Aorta (tissue), 5 donors: ENCODE results near the gene SEMA6A. TPM values are rescaled to one million over a fixed set of nuclear protein-coding genes. Genes with fewer than 3 reads are reported as not detected.

Experiments used
- ATAC-seq: fragments of 200-7000 bp; cut with Tn5 transposase; one replicate; pipeline ENCODE4 v1.9.1; 2022; ENCODE audit warnings: moderate library complexity; ENCODE audit not compliant: low FRiP score
- DNase-seq, 2 donors: peaks; one replicate each; pipeline ENCODE4 v3.0.0-alpha.2; 2020
- H3K27ac ChIP-seq, 2 donors: one replicate each; pipeline ENCODE4 v1.5.1; 2013; ENCODE audit warnings: low read length in 2 of 2, mild to moderate bottlenecking in 2 of 2, moderate library complexity in 2 of 2, control low read depth in 1 of 2, inconsistent platforms in 1 of 2, low read depth in 1 of 2
- H3K27me3 ChIP-seq, 2 donors: one replicate each; pipeline ENCODE4 v1.6.1; 2013; ENCODE audit warnings: control low read depth in 1 of 2, low read length in 1 of 2, mild to moderate bottlenecking in 1 of 2, moderate library complexity in 1 of 2; ENCODE audit not compliant: insufficient read depth in 2 of 2, control insufficient read depth in 1 of 2
- H3K36me3 ChIP-seq, 2 donors: one replicate each; pipeline ENCODE4 v1.6.1; 2013; ENCODE audit warnings: control low read depth in 1 of 2, low read length in 1 of 2, mild to moderate bottlenecking in 1 of 2; ENCODE audit not compliant: insufficient read depth in 2 of 2, control insufficient read depth in 1 of 2
- H3K4me1 ChIP-seq, 2 donors: one replicate each; pipeline ENCODE4 v1.6.1; 2013; ENCODE audit warnings: low read length in 2 of 2, control low read depth in 1 of 2, mild to moderate bottlenecking in 1 of 2, moderate library complexity in 1 of 2; ENCODE audit not compliant: insufficient read depth in 2 of 2, control insufficient read depth in 1 of 2
- H3K4me3 ChIP-seq, 2 donors: one replicate each; pipeline ENCODE4 v1.5.1; 2013; ENCODE audit warnings: low read length in 2 of 2, control low read depth in 1 of 2, mild to moderate bottlenecking in 1 of 2
- H3K9me3 ChIP-seq: one replicate; pipeline ENCODE4 v1.6.1; 2013; ENCODE audit warnings: mild to moderate bottlenecking, low read length; ENCODE audit not compliant: control insufficient read depth
- WGBS, 2 donors: extraction: QIAGEN DNeasy Blood & Tissue Kit; methylation state at CpG; one replicate each; pipeline ENCODE4 v1.1.7; 2013; 5-methylcytosine and 5-hydroxymethylcytosine counted together
- intact Hi-C, 2 donors: fragments of 100-400 bp; cut with DNase I; formaldehyde crosslinking; loops; one replicate each; pipeline versions ENCODE4 v1.14.2 to v1.15.0; 2022
- polyA plus RNA-seq, 2 donors: library from polyadenylated mRNA; stranded (reverse); fragments of 200-250 nt; gene quantifications; one replicate each; pipeline ENCODE4 v1.2.3, GENCODE V29; 2013
- total RNA-seq, 2 donors: library from RNA; stranded (reverse); fragmentation: NEBNext Ultra II Directional; extraction: Animal tissue kit (Norgen Biotek cat#: 25700); gene quantifications; one replicate each; pipeline ENCODE4 v1.2.1, GENCODE V29; 2021
- donor health status: healthy with polysubstance abuse.
- donor health status: Bipolar disorder and iron deficiency.
- donor health status: DM: no; HTN: no; CAD: no.
- donor health status: DM: no; HTN: no; CAD: no.
- donor health status: DM: yes; HTN: yes; CAD: no.

SEMA6A gene
- total and polyA plus RNA-seq, 4 donors: 0.10 to 28.5 (median 13.0) TPM

DNA sequence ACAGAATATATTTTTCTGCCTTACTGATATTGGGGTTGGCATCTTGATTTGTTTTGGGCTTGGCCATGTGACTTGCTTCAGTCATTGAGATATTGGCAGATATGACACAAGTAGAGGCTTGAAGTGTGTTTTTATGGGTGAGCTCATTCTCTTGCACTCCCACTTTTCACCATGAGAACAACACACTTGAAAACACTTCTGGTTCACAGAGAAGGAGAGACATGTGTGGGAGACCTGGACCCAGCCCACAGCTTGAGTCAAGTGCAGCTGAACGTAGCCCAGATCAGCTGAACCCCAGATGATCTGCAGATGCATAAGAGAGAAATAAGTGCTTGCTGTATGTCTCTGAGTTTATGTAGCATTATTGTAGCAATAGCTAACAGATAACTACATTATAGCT is 155.4 kb downstream of the SEMA6A start:
- Histone ChIP-seq H3K36me3 (no peaks in the 10 kb centered on the region), H3K27ac (no peak overlapping the region), H3K4me3 (no peak overlapping the region), H3K4me1 (no peaks in the 10 kb centered on the region), H3K27me3 (no peaks in the 10 kb centered on the region), H3K9me3 (no peaks in the 10 kb centered on the region)
- DNase-seq: no peak
- WGBS, 2 donors: 63 to 75% methylated on average over 1 of the region's 1 CpG
- no peak for ATAC-seq
- intact Hi-C loops: no loop called here

DNA sequence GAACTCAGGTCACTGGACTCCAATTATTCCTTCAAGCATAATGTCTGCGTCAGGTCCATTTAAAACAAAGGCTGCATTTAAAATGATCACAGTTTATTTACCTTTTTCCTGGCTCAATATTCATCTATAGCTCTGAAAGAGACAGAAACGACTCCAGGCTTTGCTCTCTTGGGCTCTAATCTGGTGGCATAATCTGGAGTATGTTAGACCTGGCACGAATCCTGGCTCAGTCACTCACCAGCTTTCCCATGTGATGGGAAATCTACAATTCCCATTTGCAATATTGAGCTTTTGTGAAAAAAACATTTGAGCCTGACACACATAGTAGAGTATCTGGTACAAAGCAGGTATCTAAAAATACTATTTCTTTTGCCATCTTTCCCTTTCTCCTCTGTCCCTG is 155.8 kb downstream of the SEMA6A start:
- intact Hi-C loops: no loop called here
- WGBS, 2 donors: 45 to 55% methylated on average over 3 of the region's 3 CpGs
- Histone ChIP-seq H3K4me3 (no peak overlapping the region), H3K27me3 (peaks cover 0 to 1% of the 10 kb centered on the region in 2 donors), H3K4me1 (no peaks in the 10 kb centered on the region), H3K9me3 (no peaks in the 10 kb centered on the region), H3K36me3 (no peaks in the 10 kb centered on the region), H3K27ac (no peak overlapping the region)
- no peak for ATAC-seq
- no peak for DNase-seq

DNA sequence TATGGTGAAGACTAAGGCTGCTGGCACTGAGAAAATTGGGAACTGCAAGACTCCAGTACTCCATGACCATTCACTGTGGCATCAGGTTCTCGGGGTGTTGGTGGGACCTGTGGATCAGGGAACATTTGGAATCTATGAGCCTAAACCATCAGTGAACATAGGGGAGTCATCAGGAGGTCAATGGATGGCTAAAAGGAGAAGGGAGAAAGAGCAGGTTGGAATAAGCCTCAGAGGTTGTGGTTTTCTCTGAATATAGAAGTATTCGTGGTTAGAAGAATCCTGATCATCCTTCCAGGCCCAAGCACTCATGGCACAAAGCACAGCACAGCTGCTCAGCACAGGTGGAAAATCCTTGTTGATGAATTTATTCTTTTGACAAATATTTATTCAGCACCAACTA is 156.6 kb downstream of the SEMA6A start:
- Histone ChIP-seq H3K4me1 (no peaks in the 10 kb centered on the region), H3K36me3 (no peaks in the 10 kb centered on the region), H3K27me3 (peaks cover 0 to 1% of the 10 kb centered on the region in 2 donors), H3K9me3 (no peaks in the 10 kb centered on the region), H3K4me3 (no peak overlapping the region), H3K27ac (no peak overlapping the region)
- intact Hi-C loops: no loop called here
- ATAC-seq (no peak), DNase-seq (no peak)
- 95 to 98% methylated on average over 2 of the region's 2 CpGs for WGBS, 2 donors

DNA sequence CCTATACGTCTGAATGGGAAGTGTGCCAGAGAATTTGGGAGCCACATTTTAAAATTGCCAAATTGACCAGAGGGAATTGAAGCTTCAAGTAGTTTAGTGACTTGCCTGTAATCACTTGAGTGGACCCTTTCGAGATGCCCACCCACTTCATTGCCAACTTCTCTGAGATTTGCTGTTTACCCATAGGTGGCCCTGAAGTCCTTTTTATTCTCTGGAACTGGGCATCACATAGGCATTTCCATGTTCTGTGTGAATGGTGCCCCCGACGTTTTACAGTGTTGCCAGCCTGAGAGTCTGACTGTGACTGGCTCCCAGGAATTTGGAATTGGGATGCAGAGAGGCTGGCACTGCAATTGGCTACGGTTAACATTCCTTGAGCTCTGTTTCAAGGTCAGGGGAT is 158.6 kb downstream of the SEMA6A start:
- H3K27me3 ChIP-seq: peaks cover 0 to 1% of the 10 kb centered on the region in 2 donors
- WGBS, 2 donors: 54 to 56% methylated on average over 5 of the region's 5 CpGs
- H3K4me3 ChIP-seq: no peak overlapping the region
- H3K36me3 ChIP-seq: no peaks in the 10 kb centered on the region
- intact Hi-C loops: no loop called here
- H3K9me3 ChIP-seq: no peaks in the 10 kb centered on the region
- DNase-seq (no peak), ATAC-seq (no peak)
- no peaks in the 10 kb centered on the region for H3K4me1 ChIP-seq
- H3K27ac ChIP-seq: no peak overlapping the region

GRCh38 chr5:116415182-116415581 is 159.4 kb downstream of the SEMA6A start:
- Histone ChIP-seq H3K27me3 (peaks cover 0 to 1% of the 10 kb centered on the region in 2 donors), H3K9me3 (no peaks in the 10 kb centered on the region), H3K4me3 (no peak overlapping the region), H3K4me1 (no peaks in the 10 kb centered on the region), H3K27ac (no peak overlapping the region), H3K36me3 (no peaks in the 10 kb centered on the region)
- intact Hi-C loops: no loop called here
- no peak for ATAC-seq
- no peak for DNase-seq
- 4 to 16% methylated on average over 1 of the region's 1 CpG for WGBS, 2 donors

GRCh38 chr5:116411101-116411571 is 163.5 kb downstream of the SEMA6A start:
- no peaks in the 10 kb centered on the region for H3K9me3 ChIP-seq
- peak; percentile 20 for ATAC-seq
- no peak overlapping the region for H3K4me3 ChIP-seq
- no peaks in the 10 kb centered on the region for H3K36me3 ChIP-seq
- H3K27ac ChIP-seq: no peak overlapping the region
- intact Hi-C loops: no loop called here
- no peak for DNase-seq
- peaks cover 0 to 1% of the 10 kb centered on the region in 2 donors for H3K27me3 ChIP-seq
- 18% methylated on average over 5 of the region's 5 CpGs for WGBS, 2 donors
- no peaks in the 10 kb centered on the region for H3K4me1 ChIP-seq

DNA sequence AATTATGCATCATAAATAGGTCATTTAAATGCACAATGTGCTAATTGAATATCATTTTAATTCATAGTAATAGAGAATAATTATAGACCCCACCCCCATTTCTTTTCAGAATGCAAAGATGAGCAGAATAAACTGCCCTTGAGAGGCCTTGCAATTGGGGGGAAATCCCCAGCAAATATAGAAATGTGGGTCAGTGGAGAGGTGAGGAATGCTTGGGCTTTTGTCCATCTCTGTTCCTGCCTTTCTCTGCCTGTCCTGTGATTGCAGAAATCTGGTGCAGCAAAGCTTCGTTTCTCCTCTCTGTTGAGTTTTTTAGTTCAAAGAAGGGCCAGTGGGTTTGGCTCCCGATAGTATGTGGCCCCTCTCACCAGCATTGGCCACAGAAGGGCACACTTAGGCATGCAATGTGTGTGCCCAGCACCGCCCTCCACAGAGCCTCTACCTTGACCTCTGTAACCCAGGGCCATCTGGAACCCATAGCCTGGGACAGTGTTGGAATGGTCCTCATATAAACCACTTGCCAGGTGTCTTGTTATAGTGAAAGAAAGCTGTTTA is 164.2 kb downstream of the SEMA6A start:
- Histone ChIP-seq H3K36me3 (no peaks in the 10 kb centered on the region), H3K4me3 (no peak overlapping the region), H3K9me3 (no peaks in the 10 kb centered on the region), H3K27ac (no peak overlapping the region), H3K27me3 (peaks cover 0 to 1% of the 10 kb centered on the region in 2 donors), H3K4me1 (no peaks in the 10 kb centered on the region)
- intact Hi-C loops: no loop called here
- WGBS, 2 donors: 72 to 74% methylated on average over 3 of the region's 3 CpGs
- ATAC-seq (no peak), DNase-seq (no peak)

DNA sequence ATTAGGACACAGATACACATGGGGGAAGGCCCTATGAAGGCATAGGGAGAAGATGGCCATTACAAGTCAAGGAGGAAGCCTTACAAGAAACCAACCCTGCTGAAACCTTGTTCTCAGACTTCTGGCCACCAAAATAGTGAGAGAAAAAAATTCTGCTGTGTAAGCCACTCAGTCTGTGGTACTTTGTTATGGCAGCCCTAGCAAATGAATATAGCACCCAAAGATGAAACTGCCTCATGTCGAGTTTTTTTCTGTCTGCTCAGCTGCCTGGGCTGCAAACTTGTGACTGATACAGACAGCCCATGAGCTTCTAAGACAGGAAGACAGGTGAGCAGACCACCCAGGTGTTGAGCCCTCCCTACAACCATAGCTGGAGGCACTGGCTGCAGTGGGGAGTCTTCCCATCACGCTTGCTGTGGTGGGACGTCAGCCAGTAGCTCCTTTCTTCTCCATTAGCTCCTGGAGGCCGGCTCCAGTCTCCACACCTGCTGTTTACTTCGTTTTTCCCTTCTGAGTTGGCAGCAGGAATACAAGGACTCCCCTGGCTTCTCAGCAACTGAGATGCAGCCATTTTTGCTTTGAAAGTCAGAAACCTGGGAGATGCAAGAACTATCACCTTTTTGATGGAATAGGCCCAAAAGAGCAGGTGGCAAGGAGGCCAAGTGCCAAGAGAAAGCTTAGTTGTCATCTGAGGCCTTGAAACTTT is 164.9 kb downstream of the SEMA6A start:
- no peak overlapping the region for H3K4me3 ChIP-seq
- H3K4me1 ChIP-seq: no peaks in the 10 kb centered on the region
- DNase-seq: no peak
- no peaks in the 10 kb centered on the region for H3K36me3 ChIP-seq
- intact Hi-C loops: no loop called here
- H3K27me3 ChIP-seq: peaks cover 0 to 1% of the 10 kb centered on the region in 2 donors
- WGBS, 2 donors: 92 to 93% methylated on average over 5 of the region's 5 CpGs
- ATAC-seq: no peak
- no peak overlapping the region for H3K27ac ChIP-seq
- no peaks in the 10 kb centered on the region for H3K9me3 ChIP-seq
